ENCODE results near the gene SORCS3.

Gene SORCS3

DNA sequence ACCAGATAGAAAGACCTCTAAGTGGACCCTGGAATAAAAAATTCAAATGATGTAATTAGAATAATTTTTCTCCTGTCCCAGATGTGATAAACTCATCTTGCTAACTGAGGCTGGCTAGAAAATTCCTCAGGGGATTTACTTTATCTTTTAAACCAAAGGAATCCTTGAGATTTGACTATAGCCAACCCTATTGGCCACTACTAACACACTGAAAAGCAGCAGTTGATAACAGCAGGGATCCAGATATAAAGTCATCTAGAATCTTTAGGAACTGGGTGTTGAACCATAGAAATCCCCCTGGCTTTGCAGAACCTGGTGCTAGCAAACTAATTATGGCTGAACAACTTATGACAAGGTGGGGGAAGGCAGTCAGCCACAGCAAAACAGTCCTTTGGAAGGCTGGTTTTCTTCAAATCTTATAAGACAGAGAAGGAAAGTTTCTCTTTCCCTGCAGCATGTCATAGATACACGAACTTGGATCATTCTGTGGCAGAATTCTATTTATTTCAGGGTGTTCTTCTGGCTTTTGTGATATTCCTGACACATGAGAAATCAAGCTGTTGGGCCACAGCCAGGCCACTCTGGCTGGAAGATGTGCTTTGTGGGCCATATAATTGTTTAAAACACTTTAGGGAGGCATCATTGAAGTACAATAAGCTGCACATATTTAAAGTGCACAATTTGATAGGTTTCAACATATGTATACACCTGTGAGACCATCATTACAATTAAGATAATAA is 643.6 kb downstream of the SORCS3 start:
- no peaks in the 10 kb centered on the region for H3K36me3 ChIP-seq (ENCODE audit: control insufficient read depth, insufficient read depth, low read length)
- no peaks in the 10 kb centered on the region for H3K4me1 ChIP-seq (ENCODE audit: control insufficient read depth, insufficient read depth, low read length)
- H3K9me3 ChIP-seq (ENCODE audit: control insufficient read depth, insufficient read depth, low read depth, low read length) = no peaks in the 10 kb centered on the region
- H3K27ac ChIP-seq (ENCODE audit: low read depth, low read length) = no peak overlapping the region
- H3K9ac ChIP-seq (ENCODE audit: low read length) = no peak overlapping the region
- no peak overlapping the region for H3K4me3 ChIP-seq (ENCODE audit: low read depth, low read length)
- H3K27me3 ChIP-seq (ENCODE audit: control insufficient read depth, insufficient read depth, low read length) = no peaks in the 10 kb centered on the region

DNA sequence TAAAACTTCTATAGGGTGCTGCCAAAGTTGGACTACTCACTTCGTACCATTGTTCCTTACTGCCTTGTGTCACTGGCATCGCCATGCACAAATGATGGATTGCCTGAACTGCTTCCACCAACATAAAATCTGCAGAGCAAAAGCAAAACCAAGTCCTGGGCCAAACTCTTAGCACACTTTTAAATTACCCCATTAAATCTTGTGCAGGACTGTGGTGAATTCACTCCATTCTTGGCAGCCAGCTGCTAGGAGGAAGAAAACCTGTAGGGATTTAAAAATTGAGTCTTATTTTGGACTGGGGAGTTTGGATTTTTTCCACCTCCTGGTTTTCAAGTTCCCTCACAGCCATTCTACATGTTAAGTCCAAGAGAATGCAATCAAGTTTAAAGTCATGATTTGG is 646.9 kb downstream of the SORCS3 start:
- Histone ChIP-seq H3K27me3 (ENCODE audit: control insufficient read depth, insufficient read depth, low read length) (no peaks in the 10 kb centered on the region), H3K36me3 (ENCODE audit: control insufficient read depth, insufficient read depth, low read length) (no peaks in the 10 kb centered on the region), H3K4me3 (ENCODE audit: low read depth, low read length) (no peak overlapping the region), H3K9me3 (ENCODE audit: control insufficient read depth, insufficient read depth, low read depth, low read length) (no peaks in the 10 kb centered on the region), H3K27ac (ENCODE audit: low read depth, low read length) (no peak overlapping the region), H3K9ac (ENCODE audit: low read length) (no peak overlapping the region), H3K4me1 (ENCODE audit: control insufficient read depth, insufficient read depth, low read length) (no peaks in the 10 kb centered on the region)

DNA sequence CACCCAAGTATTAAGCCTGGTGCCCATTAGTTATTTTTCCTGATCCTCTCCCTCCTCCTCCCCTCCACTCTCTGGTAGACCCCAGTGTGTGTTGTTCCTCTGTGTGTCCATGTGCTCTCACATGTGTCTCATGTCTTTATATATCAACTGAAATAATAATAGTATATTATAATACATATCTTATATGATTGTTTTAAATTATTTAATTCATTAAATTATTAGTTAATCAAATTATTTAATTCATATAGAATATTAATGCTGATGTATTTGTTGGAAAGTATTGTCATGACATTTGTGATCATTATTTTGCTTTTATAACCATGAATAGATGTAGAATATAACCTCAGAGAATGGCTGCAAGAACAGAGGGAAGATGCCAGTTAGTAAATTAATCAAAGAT is 647.5 kb downstream of the SORCS3 start:
- H3K27ac ChIP-seq (ENCODE audit: low read depth, low read length) = no peak overlapping the region
- no peaks in the 10 kb centered on the region for H3K4me1 ChIP-seq (ENCODE audit: control insufficient read depth, insufficient read depth, low read length)
- H3K9me3 ChIP-seq (ENCODE audit: control insufficient read depth, insufficient read depth, low read depth, low read length) = no peaks in the 10 kb centered on the region
- no peaks in the 10 kb centered on the region for H3K27me3 ChIP-seq (ENCODE audit: control insufficient read depth, insufficient read depth, low read length)
- H3K4me3 ChIP-seq (ENCODE audit: low read depth, low read length) = no peak overlapping the region
- no peaks in the 10 kb centered on the region for H3K36me3 ChIP-seq (ENCODE audit: control insufficient read depth, insufficient read depth, low read length)
- H3K9ac ChIP-seq (ENCODE audit: low read length) = no peak overlapping the region

DNA sequence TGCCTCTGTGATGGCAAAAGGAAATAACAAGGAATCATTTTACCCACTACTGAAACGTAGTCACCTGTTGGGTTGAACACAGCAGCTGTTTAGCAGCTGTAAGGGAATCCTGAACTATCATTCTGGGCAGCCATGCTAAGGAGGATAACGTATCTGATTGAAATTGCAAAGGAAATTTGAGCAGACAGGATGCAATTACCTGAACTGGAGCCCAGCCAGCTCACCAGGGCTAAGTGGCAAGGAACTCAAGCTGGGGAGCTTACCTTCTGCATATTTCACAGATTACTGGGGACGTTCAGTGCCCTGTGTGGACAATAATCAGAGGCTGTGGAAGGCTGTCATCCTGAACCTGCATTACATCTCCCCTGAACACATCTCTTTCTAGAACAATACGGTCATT is 650.5 kb downstream of the SORCS3 start:
- Histone ChIP-seq H3K9me3 (ENCODE audit: control insufficient read depth, insufficient read depth, low read depth, low read length) (no peaks in the 10 kb centered on the region), H3K9ac (ENCODE audit: low read length) (no peak overlapping the region), H3K27ac (ENCODE audit: low read depth, low read length) (no peak overlapping the region), H3K4me3 (ENCODE audit: low read depth, low read length) (no peak overlapping the region), H3K36me3 (ENCODE audit: control insufficient read depth, insufficient read depth, low read length) (no peaks in the 10 kb centered on the region), H3K27me3 (ENCODE audit: control insufficient read depth, insufficient read depth, low read length) (no peaks in the 10 kb centered on the region), H3K4me1 (ENCODE audit: control insufficient read depth, insufficient read depth, low read length) (no peaks in the 10 kb centered on the region)

DNA sequence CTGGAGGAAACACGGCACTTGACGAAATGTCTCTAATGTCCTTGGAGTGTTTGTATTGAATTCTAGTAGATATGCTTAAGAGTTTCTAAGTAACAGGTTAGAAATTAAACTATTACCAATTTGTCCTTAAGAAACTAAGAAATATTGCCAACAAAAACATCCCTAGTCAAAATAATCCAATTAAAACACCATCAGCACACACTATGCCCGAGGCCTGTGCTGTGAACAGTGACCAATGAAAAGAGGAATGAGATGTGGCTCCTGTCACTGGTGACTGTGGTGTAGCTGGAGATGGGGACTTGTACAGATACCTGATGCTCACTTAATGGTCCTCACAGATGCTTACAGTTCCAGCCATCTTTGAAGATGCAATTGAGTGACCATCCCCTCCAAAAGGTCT is 651.1 kb downstream of the SORCS3 start:
- Histone ChIP-seq H3K9me3 (ENCODE audit: control insufficient read depth, insufficient read depth, low read depth, low read length) (no peaks in the 10 kb centered on the region), H3K9ac (ENCODE audit: low read length) (no peak overlapping the region), H3K27ac (ENCODE audit: low read depth, low read length) (no peak overlapping the region)

More for the DNA sequence above, 651.1 kb downstream of the SORCS3 start:
- Histone ChIP-seq H3K4me3 (ENCODE audit: low read depth, low read length) (no peak overlapping the region), H3K36me3 (ENCODE audit: control insufficient read depth, insufficient read depth, low read length) (no peaks in the 10 kb centered on the region), H3K27me3 (ENCODE audit: control insufficient read depth, insufficient read depth, low read length) (no peaks in the 10 kb centered on the region), H3K4me1 (ENCODE audit: control insufficient read depth, insufficient read depth, low read length) (no peaks in the 10 kb centered on the region)
